ENCODE measurements around the gene DRAP1.

Gene DRAP1

DNA sequence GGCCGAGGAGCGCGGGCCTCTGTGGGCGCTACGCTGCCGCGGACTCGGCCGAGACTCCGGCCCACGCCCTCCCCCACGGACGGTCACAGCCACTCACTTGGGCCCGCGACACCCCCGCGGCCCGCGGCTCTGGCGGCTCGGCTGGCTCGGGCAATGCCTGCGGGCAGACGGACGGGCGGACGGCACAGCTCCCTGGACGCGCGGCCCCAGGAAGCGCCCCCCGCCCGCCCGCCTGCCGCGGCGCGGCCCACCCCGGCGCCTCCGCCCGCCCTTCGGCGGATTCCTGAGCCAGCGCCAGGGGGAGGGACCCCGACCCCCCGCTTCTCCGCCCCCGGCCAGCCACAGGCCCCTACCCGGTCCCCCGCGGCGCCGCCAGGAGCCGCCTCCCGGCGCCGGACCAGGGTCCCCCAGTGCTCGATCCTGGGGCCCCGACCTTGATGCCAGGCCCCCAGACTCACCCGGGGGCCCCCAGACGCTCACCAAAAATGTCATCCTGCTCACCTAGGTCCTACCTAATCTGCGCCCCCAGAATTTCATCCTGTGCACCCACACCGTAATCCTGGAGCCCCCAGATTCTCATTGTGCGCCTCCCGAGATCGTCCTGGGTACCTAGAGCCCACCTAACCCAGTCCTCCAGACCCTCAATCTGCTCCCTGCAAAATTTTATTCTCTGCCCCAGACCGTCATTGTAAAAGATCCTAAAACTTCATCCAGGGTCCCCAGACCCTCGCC is 46.5 kb upstream of the DRAP1 start, which contains the start of gene EFEMP2:
Gene EFEMP2, minus strand, starts transcription at position 215 of the 732 bp plus-strand sequence. CDS start 446 bp downstream, outside the sequence.
- Histone ChIP-seq H3K4me3 (ENCODE audit: low read depth, low read length) (peak within 1 kb of the TSS; percentile 74), H3K9me3 (ENCODE audit: severe bottlenecking) (no peaks in the 10 kb centered on the region), H3K36me3 (peaks cover 5% of the 10 kb centered on the region), H3K27ac (peak within 1 kb of the TSS; percentile 54), H3K27me3 (ENCODE audit: insufficient read depth, low read depth, severe bottlenecking) (no peaks in the 10 kb centered on the region)
- TF ChIP-seq, protein P1, sequence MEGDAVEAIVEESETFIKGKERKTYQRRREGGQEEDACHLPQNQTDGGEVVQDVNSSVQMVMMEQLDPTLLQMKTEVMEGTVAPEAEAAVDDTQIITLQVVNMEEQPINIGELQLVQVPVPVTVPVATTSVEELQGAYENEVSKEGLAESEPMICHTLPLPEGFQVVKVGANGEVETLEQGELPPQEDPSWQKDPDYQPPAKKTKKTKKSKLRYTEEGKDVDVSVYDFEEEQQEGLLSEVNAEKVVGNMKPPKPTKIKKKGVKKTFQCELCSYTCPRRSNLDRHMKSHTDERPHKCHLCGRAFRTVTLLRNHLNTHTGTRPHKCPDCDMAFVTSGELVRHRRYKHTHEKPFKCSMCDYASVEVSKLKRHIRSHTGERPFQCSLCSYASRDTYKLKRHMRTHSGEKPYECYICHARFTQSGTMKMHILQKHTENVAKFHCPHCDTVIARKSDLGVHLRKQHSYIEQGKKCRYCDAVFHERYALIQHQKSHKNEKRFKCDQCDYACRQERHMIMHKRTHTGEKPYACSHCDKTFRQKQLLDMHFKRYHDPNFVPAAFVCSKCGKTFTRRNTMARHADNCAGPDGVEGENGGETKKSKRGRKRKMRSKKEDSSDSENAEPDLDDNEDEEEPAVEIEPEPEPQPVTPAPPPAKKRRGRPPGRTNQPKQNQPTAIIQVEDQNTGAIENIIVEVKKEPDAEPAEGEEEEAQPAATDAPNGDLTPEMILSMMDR (IDR thresholded peaks at IDR 0.05; ENCODE audit: low read depth, low read length) = no peak
- no peak for DNase-seq

DNA sequence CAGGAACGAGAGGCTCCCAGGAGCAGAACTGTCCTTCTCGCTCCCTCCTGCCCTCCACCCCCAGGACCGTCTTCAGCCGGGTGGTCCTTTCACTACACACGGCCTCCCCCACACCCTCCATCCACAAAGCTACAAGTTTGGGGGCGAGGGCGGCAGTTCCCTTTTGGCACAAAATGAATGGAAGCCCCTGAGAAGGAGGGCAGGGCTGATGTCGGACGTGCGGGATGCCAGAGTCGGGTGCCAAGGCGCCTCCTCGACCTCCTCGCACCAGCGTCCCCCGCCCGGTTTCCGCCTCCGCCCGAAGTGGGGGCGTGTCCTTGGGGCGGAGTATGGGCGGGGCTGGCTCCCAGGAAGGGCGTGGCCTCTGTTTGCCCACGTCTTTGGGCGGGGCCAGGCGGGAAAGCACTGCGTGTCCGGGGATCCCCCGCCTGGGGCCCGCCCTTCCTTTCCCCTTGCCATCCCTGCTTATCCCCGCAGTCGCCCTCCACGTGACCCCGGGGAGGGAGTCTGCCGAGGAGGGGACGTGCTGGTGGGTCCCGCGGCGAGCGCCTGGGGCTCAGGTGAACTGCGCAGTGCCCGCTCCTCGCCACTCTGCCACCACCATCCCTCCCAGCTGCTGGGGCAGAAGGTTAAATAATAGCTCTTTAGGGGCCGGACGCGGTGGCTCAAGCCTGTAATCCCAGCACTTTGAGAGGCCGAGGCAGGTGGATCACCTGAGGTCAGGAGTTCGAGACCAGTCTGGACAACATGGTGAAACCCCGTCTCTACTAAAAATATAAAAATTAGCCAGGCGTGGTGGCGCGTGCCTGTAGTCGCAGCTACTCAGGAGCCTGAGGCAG is 45.7 kb upstream of the DRAP1 start:
- DNase-seq = peak; percentile 95
- no peaks in the 10 kb centered on the region for H3K9me3 ChIP-seq (ENCODE audit: severe bottlenecking)
- no peaks in the 10 kb centered on the region for H3K27me3 ChIP-seq (ENCODE audit: insufficient read depth, low read depth, severe bottlenecking)
- TF ChIP-seq, protein P1 (IDR thresholded peaks at IDR 0.05; ENCODE audit: low read depth, low read length) = no peak
- H3K4me3 ChIP-seq (ENCODE audit: low read depth, low read length) = peak overlapping the region; percentile 74
- peak overlapping the region; percentile 54 for H3K27ac ChIP-seq
- no peaks in the 10 kb centered on the region for H3K36me3 ChIP-seq

DNA sequence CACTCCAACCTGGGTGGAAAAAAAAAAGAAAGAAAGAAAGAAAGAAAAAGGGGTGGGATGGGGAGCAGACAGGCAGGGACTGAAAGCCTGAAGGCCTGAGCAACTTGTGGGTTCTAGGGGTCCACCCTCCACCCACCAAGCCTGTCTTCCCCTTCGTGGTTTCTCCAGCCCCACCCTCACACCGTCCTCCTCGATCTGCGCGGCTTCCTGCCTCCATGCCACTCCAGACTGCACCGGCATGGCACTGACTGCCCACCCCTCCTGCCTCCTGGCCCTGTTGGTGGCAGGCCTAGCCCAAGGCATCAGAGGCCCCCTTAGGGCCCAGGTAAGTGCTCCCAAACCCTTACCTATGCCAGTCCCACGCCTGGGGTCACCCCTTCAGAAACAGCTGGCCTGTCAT is 39.6 kb upstream of the DRAP1 start, which contains the start of gene CTSW:
Gene CTSW, plus strand, starts transcription at position 221 of the 400 bp plus-strand sequence. Its CDS starts 18 bp downstream, at position 239.
- no peak for DNase-seq
- H3K27ac ChIP-seq = no peak within 1 kb of the TSS
- no peaks in the 10 kb centered on the region for H3K27me3 ChIP-seq (ENCODE audit: insufficient read depth, low read depth, severe bottlenecking)
- no peaks in the 10 kb centered on the region for H3K9me3 ChIP-seq (ENCODE audit: severe bottlenecking)
- H3K36me3 ChIP-seq = peaks cover 26% of the 10 kb centered on the region
- TF ChIP-seq, protein P1 (IDR thresholded peaks at IDR 0.05; ENCODE audit: low read depth, low read length) = no peak
- H3K4me3 ChIP-seq (ENCODE audit: low read depth, low read length) = no peak within 1 kb of the TSS

DNA sequence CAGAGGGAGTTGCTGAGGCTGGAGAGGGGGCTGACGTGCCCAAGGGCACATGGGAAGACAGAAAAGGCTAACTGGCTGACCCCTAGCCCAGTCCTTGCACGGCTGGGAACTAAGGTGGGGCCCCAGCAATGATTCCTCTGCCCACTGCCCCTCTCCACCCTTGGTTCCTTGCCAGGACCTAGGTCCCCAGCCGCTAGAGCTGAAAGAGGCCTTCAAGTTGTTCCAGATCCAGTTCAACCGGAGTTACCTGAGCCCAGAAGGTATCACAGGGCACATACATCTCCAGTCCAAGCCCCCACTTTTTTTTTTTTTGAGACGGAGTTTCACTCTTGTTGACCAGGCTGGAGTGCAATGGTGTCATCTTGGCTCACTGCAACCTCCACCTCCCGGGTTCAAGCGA is 39.2 kb upstream of the DRAP1 start:
- DNase-seq = no peak
- no peak overlapping the region for H3K4me3 ChIP-seq (ENCODE audit: low read depth, low read length)
- TF ChIP-seq, protein P1 (IDR thresholded peaks at IDR 0.05; ENCODE audit: low read depth, low read length) = no peak
- H3K27ac ChIP-seq = no peak overlapping the region
- H3K9me3 ChIP-seq (ENCODE audit: severe bottlenecking) = no peaks in the 10 kb centered on the region
- peaks cover 31% of the 10 kb centered on the region for H3K36me3 ChIP-seq
- no peaks in the 10 kb centered on the region for H3K27me3 ChIP-seq (ENCODE audit: insufficient read depth, low read depth, severe bottlenecking)

DNA sequence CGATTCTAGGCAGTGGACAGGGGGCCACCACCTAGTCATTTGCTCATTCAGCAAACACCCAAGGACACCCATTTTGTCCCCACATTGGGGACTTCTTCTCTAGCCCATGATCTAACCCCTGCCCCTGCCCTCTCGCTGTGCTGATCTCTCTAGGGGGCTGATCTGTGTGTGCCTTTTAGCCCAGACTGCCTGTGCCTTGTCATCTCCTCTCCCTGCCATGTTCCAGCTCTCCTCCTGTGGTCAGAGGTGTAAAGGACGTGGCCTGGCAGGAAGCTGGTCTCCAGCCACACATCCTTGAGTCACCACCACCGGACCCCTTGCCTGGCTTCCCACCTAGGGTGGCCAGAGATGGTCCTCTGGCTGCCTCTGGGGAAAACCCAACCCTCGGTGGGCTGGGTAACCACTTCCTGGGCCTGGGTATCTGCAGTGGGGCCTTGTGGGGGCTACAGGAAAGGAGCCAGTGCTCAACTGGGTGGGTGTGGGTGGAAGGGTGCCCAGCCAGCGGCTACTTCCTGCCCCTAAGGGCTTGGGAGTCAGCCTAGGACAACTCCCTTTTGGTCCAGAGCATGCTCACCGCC is 38.3 kb upstream of the DRAP1 start:
- DNase-seq = no peak
- Histone ChIP-seq H3K27ac (no peak overlapping the region), H3K9me3 (ENCODE audit: severe bottlenecking) (no peaks in the 10 kb centered on the region), H3K4me3 (ENCODE audit: low read depth, low read length) (no peak overlapping the region), H3K27me3 (ENCODE audit: insufficient read depth, low read depth, severe bottlenecking) (no peaks in the 10 kb centered on the region), H3K36me3 (peaks cover 40% of the 10 kb centered on the region)
- TF ChIP-seq, protein P1 (IDR thresholded peaks at IDR 0.05; ENCODE audit: low read depth, low read length) = no peak

Measured in WERI-Rb-1 (cell line).